ENCODE results near the gene PNKD. TPM values are rescaled to one million over a fixed set of nuclear protein-coding genes. Genes with fewer than 3 reads are reported as not detected.

The PNKD gene
- total and polyA plus RNA-seq, 2 donors (not counting 1 experiment from before 2014, with no cell fraction given), result 27.7 to 29.1 TPM

GRCh38 chr2:218291318-218292047, 21.2 kb downstream of the PNKD start:
- H3K27ac ChIP-seq (ENCODE audit: insufficient read depth, low read length), result peak overlapping the region; percentile 89
- DNase-seq (ENCODE audit: low read depth in 2 of 2), result peak in 1 of 2 donors; percentile 41
- no peaks in the 10 kb centered on the region for H3K9me3 ChIP-seq (ENCODE audit: control insufficient read depth, insufficient read depth, low read depth, low read length)
- H4K20me1 ChIP-seq (ENCODE audit: control insufficient read depth, extremely low read depth, insufficient read depth, low read length), result no peaks in the 10 kb centered on the region
- H3K79me2 ChIP-seq (ENCODE audit: control insufficient read depth, insufficient read depth, low read length), result peaks cover 43% of the 10 kb centered on the region
- H3K36me3 ChIP-seq (ENCODE audit: control insufficient read depth, insufficient read depth, low read length), result no peaks in the 10 kb centered on the region
- H2AFZ ChIP-seq (ENCODE audit: low read length), result no peak overlapping the region
- peak overlapping the region; percentile 84 for H3K9ac ChIP-seq (ENCODE audit: insufficient read depth, low read length)
- no peaks in the 10 kb centered on the region for H3K27me3 ChIP-seq (ENCODE audit: control insufficient read depth, insufficient read depth, low read length)
- peak overlapping the region; percentile 97 for H3K4me2 ChIP-seq (ENCODE audit: extremely low read depth, insufficient read depth, low read length)
- H3K4me1 ChIP-seq (ENCODE audit: control insufficient read depth, extremely low read depth, insufficient read depth, low read length), result peaks cover 20% of the 10 kb centered on the region
- peak overlapping the region; percentile 75 to 96 (median 94) for H3K4me3 ChIP-seq (replicated peaks in 1 of 4; ENCODE audit: control extremely low read depth in 1 of 4, insufficient read depth in 1 of 4, low read depth in 3 of 4, low read length in 4 of 4)
- no peak for TF ChIP-seq EZH2 (IDR thresholded peaks at IDR 0.05; ENCODE audit: low read length, missing control alignments)
- TF ChIP-seq, protein P1, sequence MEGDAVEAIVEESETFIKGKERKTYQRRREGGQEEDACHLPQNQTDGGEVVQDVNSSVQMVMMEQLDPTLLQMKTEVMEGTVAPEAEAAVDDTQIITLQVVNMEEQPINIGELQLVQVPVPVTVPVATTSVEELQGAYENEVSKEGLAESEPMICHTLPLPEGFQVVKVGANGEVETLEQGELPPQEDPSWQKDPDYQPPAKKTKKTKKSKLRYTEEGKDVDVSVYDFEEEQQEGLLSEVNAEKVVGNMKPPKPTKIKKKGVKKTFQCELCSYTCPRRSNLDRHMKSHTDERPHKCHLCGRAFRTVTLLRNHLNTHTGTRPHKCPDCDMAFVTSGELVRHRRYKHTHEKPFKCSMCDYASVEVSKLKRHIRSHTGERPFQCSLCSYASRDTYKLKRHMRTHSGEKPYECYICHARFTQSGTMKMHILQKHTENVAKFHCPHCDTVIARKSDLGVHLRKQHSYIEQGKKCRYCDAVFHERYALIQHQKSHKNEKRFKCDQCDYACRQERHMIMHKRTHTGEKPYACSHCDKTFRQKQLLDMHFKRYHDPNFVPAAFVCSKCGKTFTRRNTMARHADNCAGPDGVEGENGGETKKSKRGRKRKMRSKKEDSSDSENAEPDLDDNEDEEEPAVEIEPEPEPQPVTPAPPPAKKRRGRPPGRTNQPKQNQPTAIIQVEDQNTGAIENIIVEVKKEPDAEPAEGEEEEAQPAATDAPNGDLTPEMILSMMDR (conservative IDR thresholded peaks at IDR 0.05 in 1 of 2, IDR thresholded peaks at IDR 0.05 in 1 of 2; ENCODE audit: low read depth in 1 of 2, low read length in 2 of 2), result no peak

GRCh38 chr2:218292048-218293014, 22.0 kb downstream of the PNKD start, which contains the start of gene TMBIM1:
Gene TMBIM1, minus strand, starts transcription at chr2:218292503. Its CDS starts 10,362 bp downstream, at chr2:218282141.
- peak within 1 kb of the TSS; percentile 73 for H2AFZ ChIP-seq (ENCODE audit: low read length)
- TF ChIP-seq, protein P1 (conservative IDR thresholded peaks at IDR 0.05 in 1 of 2, IDR thresholded peaks at IDR 0.05 in 1 of 2; ENCODE audit: low read depth in 1 of 2, low read length in 2 of 2), result peak; percentile 38 to 46
- TF ChIP-seq EZH2 (IDR thresholded peaks at IDR 0.05; ENCODE audit: low read length, missing control alignments), result no peak
- peaks cover 17% of the 10 kb centered on the region for H3K4me1 ChIP-seq (ENCODE audit: control insufficient read depth, extremely low read depth, insufficient read depth, low read length)
- H3K27me3 ChIP-seq (ENCODE audit: control insufficient read depth, insufficient read depth, low read length), result no peaks in the 10 kb centered on the region
- peak within 1 kb of the TSS; percentile 89 for H3K27ac ChIP-seq (ENCODE audit: insufficient read depth, low read length)
- H3K4me2 ChIP-seq (ENCODE audit: extremely low read depth, insufficient read depth, low read length), result peak within 1 kb of the TSS; percentile 97
- no peaks in the 10 kb centered on the region for H4K20me1 ChIP-seq (ENCODE audit: control insufficient read depth, extremely low read depth, insufficient read depth, low read length)
- H3K36me3 ChIP-seq (ENCODE audit: control insufficient read depth, insufficient read depth, low read length), result no peaks in the 10 kb centered on the region
- H3K9ac ChIP-seq (ENCODE audit: insufficient read depth, low read length), result peak within 1 kb of the TSS; percentile 84
- peak within 1 kb of the TSS; percentile 75 to 96 (median 94) for H3K4me3 ChIP-seq (replicated peaks in 1 of 4; ENCODE audit: control extremely low read depth in 1 of 4, insufficient read depth in 1 of 4, low read depth in 3 of 4, low read length in 4 of 4)
- DNase-seq (ENCODE audit: low read depth in 2 of 2), result peak; percentile 56 to 70
- H3K79me2 ChIP-seq (ENCODE audit: control insufficient read depth, insufficient read depth, low read length), result peaks cover 43% of the 10 kb centered on the region
- H3K9me3 ChIP-seq (ENCODE audit: control insufficient read depth, insufficient read depth, low read depth, low read length), result no peaks in the 10 kb centered on the region
